ENCODE results near the gene WAC. TPM values are rescaled to one million over a fixed set of nuclear protein-coding genes. Genes with fewer than 3 reads are reported as not detected.

The WAC gene
- total and polyA plus RNA-seq, 9 of the 15 experiments (the other 6 are each of a cell fraction or from before 2014, with no cell fraction given): 24.8 to 123 (median 78.2) TPM

- TF ChIP-seq ZBTB11 (CRISPR knock-in tag; IDR thresholded peaks at IDR 0.05) (no peak), MXD1 (CRISPR knock-in tag; IDR thresholded peaks at IDR 0.05; ENCODE audit: borderline replicate concordance, poor library complexity, severe bottlenecking) (no peak), BRCA1 (IDR thresholded peaks at IDR 0.05) (no peak), BRCA1 (CRISPR knock-in tag; IDR thresholded peaks at IDR 0.05) (no peak), CBX3 (IDR thresholded peaks at IDR 0.05; ENCODE audit: borderline replicate concordance in 1 of 2, low read length in 2 of 2) (no peak), GATAD2B (IDR thresholded peaks at IDR 0.05; ENCODE audit: borderline replicate concordance) (no peak), ZNF24 (IDR thresholded peaks at IDR 0.05) (no peak), STAG1 (CRISPR knock-in tag; IDR thresholded peaks at IDR 0.05; ENCODE audit: borderline replicate concordance) (no peak), PCBP2 (IDR thresholded peaks at IDR 0.05; ENCODE audit: low read depth, low read length, poor library complexity, severe bottlenecking) (no peak), ESRRA (IDR thresholded peaks at IDR 0.05; ENCODE audit: borderline replicate concordance, low read depth) (no peak), SNRNP70 (optimal IDR thresholded peaks at IDR 0.05; ENCODE audit: low read depth, low read length) (no peak), SRF (CRISPR knock-in tag; IDR thresholded peaks at IDR 0.05) (no peak), IFI16 (CRISPR knock-in tag; IDR thresholded peaks at IDR 0.05) (no peak)
Observed at GRCh38 chr10:28619455-28619854, 86.5 kb downstream of the WAC start (continued).

All from K562 (cell line).